HG03175 (cell line): ENCODE measurements around the gene INTS12.
A peak's percentile ranks its signal among the peaks of the same experiment; 100 is the strongest.

ENCODE experiments used
- ATAC-seq: cut with Tn5 transposase; IDR thresholded peaks from one replicate; pipeline ENCODE4 v1.9.1; 2021; ENCODE audit warnings: mild to moderate bottlenecking, moderate library complexity; ENCODE audit not compliant: unreplicated experiment

Gene INTS12

GRCh38 chr4:105686571-105686970 lies 21.9 kb downstream of the INTS12 start:
- ATAC-seq, result no peak

DNA sequence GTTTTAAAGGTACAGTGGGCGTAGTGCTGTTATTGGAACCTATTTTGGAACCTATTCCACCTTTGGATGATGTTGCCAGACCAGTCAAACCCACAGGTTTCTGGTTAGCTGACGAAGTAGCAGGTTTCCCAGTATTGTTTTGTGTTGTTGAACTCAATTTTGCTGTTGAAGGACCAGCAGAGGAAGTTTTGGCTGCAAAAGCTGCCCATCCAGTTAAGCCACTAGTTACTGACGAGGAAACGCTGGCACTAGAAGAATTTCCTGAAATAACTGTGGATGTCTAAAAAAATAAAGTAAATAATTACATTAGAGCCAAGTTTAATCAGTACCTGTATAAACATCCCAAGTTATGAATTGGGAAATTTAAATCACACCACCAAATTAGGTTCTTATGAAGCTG lies 25.5 kb downstream of the INTS12 start:
- no peak for ATAC-seq

GRCh38 chr4:105679186-105679585 lies 29.3 kb downstream of the INTS12 start:
- ATAC-seq, result no peak

- no peak for ATAC-seq
Measured at GRCh38 chr4:105677709-105678108, 30.8 kb downstream of the INTS12 start.

- no peak for ATAC-seq
Measured at GRCh38 chr4:105674011-105674410, 34.5 kb downstream of the INTS12 start.

DNA sequence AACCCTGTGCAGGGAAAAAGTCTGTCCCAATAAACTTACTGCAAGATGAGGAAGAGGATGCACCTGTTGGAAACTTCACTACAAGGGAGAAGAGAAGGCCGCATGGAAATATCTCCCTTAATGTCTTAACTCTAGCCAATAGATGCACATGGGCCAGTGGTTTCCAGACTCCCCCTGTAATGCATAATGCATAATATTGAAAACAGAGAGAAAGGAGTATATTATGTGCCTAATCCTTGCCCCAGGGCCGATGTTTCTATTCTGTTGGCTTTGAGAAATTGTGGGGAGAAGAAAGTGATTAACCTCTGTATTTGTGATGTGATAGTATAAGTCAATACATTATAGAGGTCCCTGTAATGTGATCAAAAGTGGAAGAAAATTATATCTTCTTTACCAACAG lies 37.2 kb downstream of the INTS12 start:
- ATAC-seq, result no peak

- ATAC-seq, result no peak
Measured at GRCh38 chr4:105670684-105671083, 37.8 kb downstream of the INTS12 start.

DNA sequence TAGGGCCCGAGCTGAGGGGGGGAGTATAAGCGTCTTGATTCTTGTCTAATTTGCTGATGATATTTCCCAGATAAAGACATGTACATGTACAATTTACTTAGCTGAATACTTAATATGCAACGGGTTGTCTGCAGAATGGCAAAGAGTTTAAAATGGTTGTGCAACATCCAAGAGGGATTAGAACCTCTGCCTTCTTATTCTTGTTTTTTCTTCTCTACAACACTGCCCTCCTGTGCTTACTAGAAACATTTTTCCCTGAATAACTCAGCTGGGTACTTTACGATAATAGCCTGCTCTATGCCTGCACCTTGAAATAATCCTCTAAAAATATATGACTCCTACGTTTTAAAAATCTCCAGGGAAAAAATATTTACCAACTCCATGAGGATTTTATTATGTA lies 41.8 kb downstream of the INTS12 start:
- ATAC-seq, result no peak

GRCh38 chr4:105662935-105663675 lies 45.4 kb downstream of the INTS12 start:
- no peak for ATAC-seq

- no peak for ATAC-seq
Measured at GRCh38 chr4:105661028-105661427, 47.5 kb downstream of the INTS12 start.

DNA sequence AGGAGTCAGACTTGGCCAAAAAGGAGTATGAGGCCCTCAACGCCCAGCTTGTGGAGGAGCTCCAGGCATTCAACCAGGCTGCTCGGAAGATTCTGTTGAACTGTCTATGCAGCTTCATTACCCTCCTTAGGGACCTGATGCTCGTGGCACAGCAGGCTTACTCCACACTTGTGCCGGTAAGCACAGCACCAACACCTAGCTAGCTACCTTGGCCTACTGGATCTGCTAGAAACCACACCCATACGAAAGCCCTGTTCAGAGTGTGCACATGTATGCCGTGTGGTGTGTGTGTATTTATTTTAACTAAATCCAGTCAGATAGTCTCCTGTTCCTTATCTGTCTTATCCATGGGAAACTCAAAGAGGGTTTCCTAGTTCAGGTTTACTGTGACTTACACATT lies 49.3 kb downstream of the INTS12 start:
- no peak for ATAC-seq

DNA sequence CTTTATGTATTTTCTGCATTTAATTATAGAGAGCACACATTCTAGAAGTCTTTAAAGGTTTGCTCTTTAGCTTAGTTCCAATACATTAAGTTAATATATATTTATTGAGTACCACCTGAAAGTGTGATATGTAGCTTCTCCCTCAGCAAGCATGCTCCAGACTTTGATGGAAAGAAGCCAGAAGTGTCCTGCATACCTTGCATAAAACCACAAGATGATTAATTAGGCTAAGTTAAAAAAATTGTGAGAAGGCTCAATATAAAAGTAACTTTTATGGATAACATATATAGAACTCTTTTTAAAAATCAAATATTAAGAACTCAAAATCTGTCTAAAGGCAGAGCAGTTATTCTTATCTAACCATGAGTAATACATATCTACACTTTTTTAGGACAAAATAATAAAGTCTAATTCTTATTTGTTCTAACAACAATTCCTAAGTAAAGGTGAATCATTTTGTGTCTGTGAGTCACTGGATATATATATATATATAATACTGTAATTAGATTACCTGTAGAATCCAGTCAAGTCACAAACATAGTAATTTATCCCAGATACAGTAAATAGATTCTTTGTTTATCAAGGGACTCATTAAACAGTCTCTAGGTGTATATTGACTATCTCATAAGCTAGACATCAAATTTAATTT lies 51.2 kb downstream of the INTS12 start:
- no peak for ATAC-seq

GRCh38 chr4:105652286-105652888 lies 56.1 kb downstream of the INTS12 start:
- ATAC-seq, result no peak

- no peak for ATAC-seq
Measured at GRCh38 chr4:105651884-105652283, 56.6 kb downstream of the INTS12 start.

- no peak for ATAC-seq
Measured at GRCh38 chr4:105650190-105650589, 58.3 kb downstream of the INTS12 start.

- ATAC-seq, result no peak
Measured at GRCh38 chr4:105645440-105645839, 63.0 kb downstream of the INTS12 start.

DNA sequence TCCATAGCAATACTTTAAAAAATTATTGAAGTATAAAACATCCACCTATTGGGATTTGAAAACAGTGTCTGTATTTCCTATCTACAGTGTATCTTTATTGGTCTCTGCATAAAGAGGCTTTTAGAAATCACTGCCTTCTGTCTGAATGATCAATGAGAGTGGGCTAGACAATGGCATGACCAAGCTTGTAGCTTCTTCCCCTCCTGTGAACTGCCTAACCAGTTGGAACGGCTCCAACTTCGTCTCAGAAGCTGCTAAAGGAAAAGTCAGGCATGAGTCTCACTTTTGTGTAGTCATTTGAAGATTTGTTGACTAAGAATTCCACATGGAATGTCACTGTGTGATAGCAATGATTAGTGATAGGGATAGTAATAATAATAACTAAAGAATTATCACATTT lies 64.2 kb downstream of the INTS12 start:
- ATAC-seq, result no peak

GRCh38 chr4:105641845-105642244 lies 66.6 kb downstream of the INTS12 start:
- no peak for ATAC-seq

DNA sequence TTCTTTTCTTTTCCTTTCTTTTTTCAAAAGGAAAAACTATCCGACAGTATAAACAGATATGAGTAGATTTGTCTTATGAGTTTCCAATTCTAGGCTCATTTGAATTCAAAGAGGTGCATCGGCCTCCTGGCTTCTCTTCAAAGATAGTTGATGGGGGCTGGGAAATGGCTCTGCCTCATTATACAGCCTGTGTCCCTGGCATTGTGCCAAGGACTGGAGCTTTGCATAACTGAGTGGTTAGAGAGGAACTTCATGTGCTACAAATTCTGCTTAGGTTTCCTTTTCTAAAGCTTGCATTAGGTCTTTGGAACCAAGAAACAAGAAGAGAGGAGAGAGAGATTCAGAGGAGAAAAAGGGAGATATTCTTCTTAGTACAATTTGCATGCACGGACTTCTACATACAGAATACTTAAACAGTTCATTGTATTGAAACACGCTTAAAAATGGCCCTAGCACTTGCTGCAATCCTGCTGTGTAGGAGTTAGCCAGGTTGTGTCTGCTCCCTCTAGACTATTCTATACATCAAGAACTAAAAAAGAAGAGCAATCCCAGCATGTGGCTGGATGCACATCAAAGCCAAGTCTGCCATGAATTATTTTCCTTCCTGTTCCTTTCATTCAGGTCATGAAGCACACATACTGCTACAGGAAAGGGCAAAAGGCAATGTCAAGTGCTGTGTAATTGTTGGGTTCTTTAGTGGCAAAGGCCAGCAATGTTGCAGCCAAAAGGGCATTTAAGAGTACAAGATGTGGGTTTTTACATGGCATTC lies 70.9 kb downstream of the INTS12 start:
- ATAC-seq, result peak; percentile 87

- no peak for ATAC-seq
Measured at GRCh38 chr4:105634402-105635080, 73.9 kb downstream of the INTS12 start.

DNA sequence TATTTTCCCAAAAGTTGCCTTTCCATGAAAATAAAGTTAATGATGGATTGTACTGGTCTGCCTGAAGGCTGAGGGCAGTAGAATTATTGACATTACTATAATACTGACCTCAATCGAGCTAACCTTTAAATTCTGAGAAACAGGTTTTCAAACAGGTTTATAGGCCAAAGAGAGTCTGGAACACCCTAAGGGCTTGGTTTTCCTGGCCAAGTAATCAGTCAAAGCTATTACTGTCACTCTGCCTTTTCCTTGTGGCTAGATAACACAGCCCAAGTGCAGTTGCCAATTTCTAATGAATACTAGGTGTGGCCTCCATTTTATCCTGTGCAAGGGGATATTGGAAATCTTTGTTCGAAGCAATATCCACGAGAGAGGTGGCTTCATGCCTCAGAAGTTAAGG lies 75.2 kb downstream of the INTS12 start:
- no peak for ATAC-seq
